ENCODE data around the gene KCNT2. TPM values are rescaled to one million over a fixed set of nuclear protein-coding genes. Genes with fewer than 3 reads are reported as not detected.

Gene KCNT2
- total and polyA plus RNA-seq, 4 donors = 11.2 to 43.1 (median 23.3) TPM

- Histone ChIP-seq H3K9me3 (ENCODE audit: control insufficient read depth, insufficient read depth, low read length) (no peaks in the 10 kb centered on the region), H3K36me3 (ENCODE audit: control insufficient read depth, insufficient read depth, low read length) (no peaks in the 10 kb centered on the region), H3K27me3 (ENCODE audit: control insufficient read depth, insufficient read depth, low read length) (no peaks in the 10 kb centered on the region), H3K4me1 (ENCODE audit: control insufficient read depth, insufficient read depth, low read length) (no peaks in the 10 kb centered on the region), H3K27ac (ENCODE audit: low read depth, low read length) (no peak overlapping the region), H3K4me3 (ENCODE audit: low read depth, low read length) (no peak overlapping the region)
- DNase-seq (ENCODE audit: low read depth in 4 of 6, low spot score in 6 of 6) = no peak
- WGBS (ENCODE audit: insufficient coverage) = no CpG with 5 or more reads among the region's 4 CpGs
These were observed 231.5 kb downstream of the KCNT2 start for GRCh38 chr1:196376630-196377328.

GRCh38 chr1:196373798-196374197, 234.4 kb downstream of the KCNT2 start:
- Histone ChIP-seq H3K9me3 (ENCODE audit: control insufficient read depth, insufficient read depth, low read length) (no peaks in the 10 kb centered on the region), H3K4me1 (ENCODE audit: control insufficient read depth, insufficient read depth, low read length) (no peaks in the 10 kb centered on the region), H3K27ac (ENCODE audit: low read depth, low read length) (no peak overlapping the region), H3K36me3 (ENCODE audit: control insufficient read depth, insufficient read depth, low read length) (no peaks in the 10 kb centered on the region), H3K27me3 (ENCODE audit: control insufficient read depth, insufficient read depth, low read length) (no peaks in the 10 kb centered on the region), H3K4me3 (ENCODE audit: low read depth, low read length) (no peak overlapping the region)
- no peak for DNase-seq (ENCODE audit: low read depth in 4 of 6, low spot score in 6 of 6)
- no CpG with 5 or more reads among the region's 1 CpG for WGBS (ENCODE audit: insufficient coverage)

GRCh38 chr1:196372896-196373536, 235.2 kb downstream of the KCNT2 start:
- peak in 2 of 6 donors; percentile 32 to 56 for DNase-seq (ENCODE audit: low read depth in 4 of 6, low spot score in 6 of 6)
- H3K4me1 ChIP-seq (ENCODE audit: control insufficient read depth, insufficient read depth, low read length) = no peaks in the 10 kb centered on the region
- WGBS (ENCODE audit: insufficient coverage) = no CpG with 5 or more reads among the region's 2 CpGs
- H3K27me3 ChIP-seq (ENCODE audit: control insufficient read depth, insufficient read depth, low read length) = no peaks in the 10 kb centered on the region
- no peak overlapping the region for H3K4me3 ChIP-seq (ENCODE audit: low read depth, low read length)
- no peaks in the 10 kb centered on the region for H3K36me3 ChIP-seq (ENCODE audit: control insufficient read depth, insufficient read depth, low read length)
- H3K9me3 ChIP-seq (ENCODE audit: control insufficient read depth, insufficient read depth, low read length) = no peaks in the 10 kb centered on the region
- no peak overlapping the region for H3K27ac ChIP-seq (ENCODE audit: low read depth, low read length)

DNA sequence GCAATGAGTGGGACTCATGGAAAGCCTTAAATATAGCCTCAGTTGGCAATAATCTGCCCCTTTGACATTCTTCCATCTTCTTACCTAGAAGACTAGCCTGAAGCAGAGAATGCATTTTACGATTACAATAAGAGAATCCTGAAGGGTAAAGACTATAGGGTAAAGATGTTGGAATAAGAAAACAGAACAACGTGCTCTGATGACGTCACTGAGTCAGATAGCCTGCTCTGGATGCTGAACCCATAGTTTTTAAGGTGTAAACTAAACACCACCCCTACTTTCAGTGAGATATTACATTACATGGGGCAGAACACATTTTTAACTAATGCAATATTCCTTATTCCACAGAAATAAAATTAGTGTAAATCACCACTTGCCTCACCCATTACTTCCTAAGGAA, 240.4 kb downstream of the KCNT2 start:
- Histone ChIP-seq H3K27ac (ENCODE audit: low read depth, low read length) (no peak overlapping the region), H3K36me3 (ENCODE audit: control insufficient read depth, insufficient read depth, low read length) (no peaks in the 10 kb centered on the region), H3K4me1 (ENCODE audit: control insufficient read depth, insufficient read depth, low read length) (no peaks in the 10 kb centered on the region), H3K4me3 (ENCODE audit: low read depth, low read length) (no peak overlapping the region), H3K27me3 (ENCODE audit: control insufficient read depth, insufficient read depth, low read length) (no peaks in the 10 kb centered on the region), H3K9me3 (ENCODE audit: control insufficient read depth, insufficient read depth, low read length) (no peaks in the 10 kb centered on the region)
- DNase-seq (ENCODE audit: low read depth in 4 of 6, low spot score in 6 of 6) = no peak
- WGBS (ENCODE audit: insufficient coverage) = 80% methylated on average over 1 of the region's 3 CpGs

GRCh38 chr1:196366817-196367495, 241.3 kb downstream of the KCNT2 start:
- H3K9me3 ChIP-seq (ENCODE audit: control insufficient read depth, insufficient read depth, low read length) = no peaks in the 10 kb centered on the region

DNA sequence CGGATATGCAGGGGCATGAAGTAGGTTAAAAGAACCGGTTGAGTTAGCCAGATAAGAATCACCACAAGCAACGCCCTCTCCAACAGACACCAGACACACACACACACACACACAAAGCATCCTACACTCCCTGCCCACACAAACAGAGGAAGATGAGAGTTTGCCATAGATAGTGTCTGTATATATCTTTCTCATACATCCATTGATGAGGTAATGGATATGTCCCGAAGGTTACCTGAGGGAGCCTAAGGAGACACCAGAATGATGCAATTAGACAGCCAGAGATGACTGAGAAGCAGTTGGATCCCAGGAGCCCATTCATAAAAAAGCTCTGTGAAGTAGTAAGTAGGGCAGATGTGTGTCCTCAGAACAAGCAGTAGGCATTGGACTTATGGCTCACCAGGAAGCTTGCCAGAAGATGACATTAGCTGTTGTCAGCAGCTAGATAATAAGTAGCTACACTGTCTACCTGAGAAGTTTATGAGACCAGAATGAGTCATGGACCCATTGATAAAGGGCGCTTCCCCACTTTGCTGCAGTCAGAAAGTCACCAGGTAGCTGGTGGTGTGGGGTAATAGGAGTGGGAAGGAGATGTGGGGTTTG, 247.0 kb downstream of the KCNT2 start:
- Histone ChIP-seq H3K4me1 (ENCODE audit: control insufficient read depth, insufficient read depth, low read length) (no peaks in the 10 kb centered on the region), H3K4me3 (ENCODE audit: low read depth, low read length) (no peak overlapping the region), H3K36me3 (ENCODE audit: control insufficient read depth, insufficient read depth, low read length) (no peaks in the 10 kb centered on the region), H3K27ac (ENCODE audit: low read depth, low read length) (no peak overlapping the region), H3K9me3 (ENCODE audit: control insufficient read depth, insufficient read depth, low read length) (no peaks in the 10 kb centered on the region), H3K27me3 (ENCODE audit: control insufficient read depth, insufficient read depth, low read length) (no peaks in the 10 kb centered on the region)
- no peak for DNase-seq (ENCODE audit: low read depth in 4 of 6, low spot score in 6 of 6)
- WGBS (ENCODE audit: insufficient coverage) = 100% methylated on average over 2 of the region's 5 CpGs

More at GRCh38 chr1:196366817-196367495, 241.3 kb downstream of the KCNT2 start:
- DNase-seq (ENCODE audit: low read depth in 4 of 6, low spot score in 6 of 6) = no peak
- no CpG with 5 or more reads among the region's 5 CpGs for WGBS (ENCODE audit: insufficient coverage)
- Histone ChIP-seq H3K36me3 (ENCODE audit: control insufficient read depth, insufficient read depth, low read length) (no peaks in the 10 kb centered on the region), H3K4me1 (ENCODE audit: control insufficient read depth, insufficient read depth, low read length) (no peaks in the 10 kb centered on the region), H3K27ac (ENCODE audit: low read depth, low read length) (no peak overlapping the region), H3K4me3 (ENCODE audit: low read depth, low read length) (no peak overlapping the region), H3K27me3 (ENCODE audit: control insufficient read depth, insufficient read depth, low read length) (no peaks in the 10 kb centered on the region)

GRCh38 chr1:196357913-196358312, 250.3 kb downstream of the KCNT2 start:
- H3K36me3 ChIP-seq (ENCODE audit: control insufficient read depth, insufficient read depth, low read length) = no peaks in the 10 kb centered on the region
- no peaks in the 10 kb centered on the region for H3K27me3 ChIP-seq (ENCODE audit: control insufficient read depth, insufficient read depth, low read length)
- WGBS (ENCODE audit: insufficient coverage) = no CpG with 5 or more reads among the region's 1 CpG
- H3K27ac ChIP-seq (ENCODE audit: low read depth, low read length) = no peak overlapping the region
- no peak overlapping the region for H3K4me3 ChIP-seq (ENCODE audit: low read depth, low read length)
- H3K4me1 ChIP-seq (ENCODE audit: control insufficient read depth, insufficient read depth, low read length) = no peaks in the 10 kb centered on the region
- no peak for DNase-seq (ENCODE audit: low read depth in 4 of 6, low spot score in 6 of 6)
- no peaks in the 10 kb centered on the region for H3K9me3 ChIP-seq (ENCODE audit: control insufficient read depth, insufficient read depth, low read length)

DNA sequence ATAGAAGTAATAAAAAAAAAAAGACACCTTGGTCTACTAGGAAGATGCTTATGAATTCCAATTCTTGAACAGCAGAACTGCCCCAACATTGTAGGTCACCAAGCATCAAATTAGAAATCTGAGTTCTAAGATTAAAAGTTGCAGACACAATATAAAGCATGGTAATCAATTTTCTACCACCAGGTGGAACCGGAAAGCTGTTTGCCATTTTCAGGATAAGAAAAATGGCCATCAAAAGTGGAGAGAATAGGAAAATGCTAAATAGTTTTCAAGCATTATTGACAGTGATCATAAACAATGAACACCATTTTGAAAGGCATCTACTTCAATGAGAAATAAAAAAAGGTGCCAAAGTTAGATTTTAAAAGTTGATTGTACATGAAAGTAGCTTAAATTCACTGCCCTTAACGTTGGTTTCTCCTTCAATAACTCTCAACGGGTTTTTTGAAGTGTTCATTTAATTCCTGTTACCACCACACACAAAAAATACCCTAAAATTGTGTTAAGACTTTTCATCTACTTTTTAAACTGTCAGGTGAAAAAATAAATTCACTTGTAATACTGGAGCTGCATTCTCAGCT, 252.9 kb downstream of the KCNT2 start:
- no CpG with 5 or more reads among the region's 3 CpGs for WGBS (ENCODE audit: insufficient coverage)
- Histone ChIP-seq H3K4me1 (ENCODE audit: control insufficient read depth, insufficient read depth, low read length) (no peaks in the 10 kb centered on the region), H3K27me3 (ENCODE audit: control insufficient read depth, insufficient read depth, low read length) (no peaks in the 10 kb centered on the region), H3K36me3 (ENCODE audit: control insufficient read depth, insufficient read depth, low read length) (no peaks in the 10 kb centered on the region), H3K27ac (ENCODE audit: low read depth, low read length) (no peak overlapping the region), H3K9me3 (ENCODE audit: control insufficient read depth, insufficient read depth, low read length) (no peaks in the 10 kb centered on the region), H3K4me3 (ENCODE audit: low read depth, low read length) (no peak overlapping the region)
- DNase-seq (ENCODE audit: low read depth in 4 of 6, low spot score in 6 of 6) = peak in 3 of 6 donors; percentile 12 to 43 (median 22)

GRCh38 chr1:196344453-196344852, 263.8 kb downstream of the KCNT2 start:
- Histone ChIP-seq H3K27me3 (ENCODE audit: control insufficient read depth, insufficient read depth, low read length) (no peaks in the 10 kb centered on the region), H3K36me3 (ENCODE audit: control insufficient read depth, insufficient read depth, low read length) (peaks cover under 1% of the 10 kb centered on the region), H3K27ac (ENCODE audit: low read depth, low read length) (no peak overlapping the region), H3K4me3 (ENCODE audit: low read depth, low read length) (no peak overlapping the region), H3K9me3 (ENCODE audit: control insufficient read depth, insufficient read depth, low read length) (no peaks in the 10 kb centered on the region), H3K4me1 (ENCODE audit: control insufficient read depth, insufficient read depth, low read length) (peaks cover 3% of the 10 kb centered on the region)
- DNase-seq (ENCODE audit: low read depth in 4 of 6, low spot score in 6 of 6) = peak in 4 of 6 donors; percentile 10 to 58 (median 36)
- WGBS (ENCODE audit: insufficient coverage) = no CpG with 5 or more reads among the region's 2 CpGs

Data from spinal cord (tissue), 10 donors.